CD4-positive, alpha-beta T cell treated with Interleukin-21 for 1 hour (primary cell): ENCODE results near the gene PDE1A.
"Not testable (repeated sequence)": the region's sequence is repeated elsewhere in the genome, so short reads cannot be mapped to it uniquely, and the experiment has no call there.

Source experiments
- DNase-seq: peaks from one replicate; pipeline ENCODE4 v3.0.0-alpha.2; 2020

PDE1A gene

GRCh38 chr2:182351427-182351826 lies 75.4 kb downstream of the PDE1A start:
- no peak for DNase-seq

GRCh38 chr2:182349268-182349667 lies 77.6 kb downstream of the PDE1A start:
- DNase-seq, result no peak

GRCh38 chr2:182345384-182345783 lies 81.5 kb downstream of the PDE1A start:
- DNase-seq, result no peak

GRCh38 chr2:182330451-182331305 lies 96.2 kb downstream of the PDE1A start:
- no peak for DNase-seq

- DNase-seq, result no peak
These were observed 102.2 kb downstream of the PDE1A start for GRCh38 chr2:182324665-182325064.

GRCh38 chr2:182321096-182321495 lies 105.7 kb downstream of the PDE1A start:
- no peak for DNase-seq

GRCh38 chr2:182319556-182320505 lies 107.0 kb downstream of the PDE1A start:
- no peak for DNase-seq

GRCh38 chr2:182318466-182319220 lies 108.2 kb downstream of the PDE1A start:
- DNase-seq, result no peak

GRCh38 chr2:182316950-182317349 lies 109.9 kb downstream of the PDE1A start:
- DNase-seq, result no peak

- DNase-seq, result no peak
These were observed 123.9 kb downstream of the PDE1A start for GRCh38 chr2:182302972-182303371.

GRCh38 chr2:182302174-182302573 lies 124.7 kb downstream of the PDE1A start:
- DNase-seq, result no peak

GRCh38 chr2:182301093-182301492 lies 125.7 kb downstream of the PDE1A start:
- no peak for DNase-seq

- no peak for DNase-seq
These were observed 126.2 kb downstream of the PDE1A start for GRCh38 chr2:182300608-182301007.

GRCh38 chr2:182299632-182300031 lies 127.2 kb downstream of the PDE1A start:
- no peak for DNase-seq

GRCh38 chr2:182298456-182298855 lies 128.4 kb downstream of the PDE1A start:
- no peak for DNase-seq

GRCh38 chr2:182291296-182291695 lies 135.5 kb downstream of the PDE1A start:
- DNase-seq, result no peak

- DNase-seq, result no peak
These were observed 143.3 kb downstream of the PDE1A start for GRCh38 chr2:182283512-182283911.

GRCh38 chr2:182281276-182281675 lies 145.6 kb downstream of the PDE1A start:
- DNase-seq, result no peak

- DNase-seq, result no peak
These were observed 146.7 kb downstream of the PDE1A start for GRCh38 chr2:182280118-182280517.

- not testable (repeated sequence) for DNase-seq
These were observed 150.2 kb downstream of the PDE1A start for GRCh38 chr2:182276662-182277061.

GRCh38 chr2:182267971-182268370 lies 158.9 kb downstream of the PDE1A start:
- no peak for DNase-seq

- DNase-seq, result no peak
These were observed 159.9 kb downstream of the PDE1A start for GRCh38 chr2:182266909-182267308.

- DNase-seq, result no peak
These were observed 161.1 kb downstream of the PDE1A start for GRCh38 chr2:182265718-182266117.
